ENCODE data around the gene SFSWAP.

Gene SFSWAP

DNA sequence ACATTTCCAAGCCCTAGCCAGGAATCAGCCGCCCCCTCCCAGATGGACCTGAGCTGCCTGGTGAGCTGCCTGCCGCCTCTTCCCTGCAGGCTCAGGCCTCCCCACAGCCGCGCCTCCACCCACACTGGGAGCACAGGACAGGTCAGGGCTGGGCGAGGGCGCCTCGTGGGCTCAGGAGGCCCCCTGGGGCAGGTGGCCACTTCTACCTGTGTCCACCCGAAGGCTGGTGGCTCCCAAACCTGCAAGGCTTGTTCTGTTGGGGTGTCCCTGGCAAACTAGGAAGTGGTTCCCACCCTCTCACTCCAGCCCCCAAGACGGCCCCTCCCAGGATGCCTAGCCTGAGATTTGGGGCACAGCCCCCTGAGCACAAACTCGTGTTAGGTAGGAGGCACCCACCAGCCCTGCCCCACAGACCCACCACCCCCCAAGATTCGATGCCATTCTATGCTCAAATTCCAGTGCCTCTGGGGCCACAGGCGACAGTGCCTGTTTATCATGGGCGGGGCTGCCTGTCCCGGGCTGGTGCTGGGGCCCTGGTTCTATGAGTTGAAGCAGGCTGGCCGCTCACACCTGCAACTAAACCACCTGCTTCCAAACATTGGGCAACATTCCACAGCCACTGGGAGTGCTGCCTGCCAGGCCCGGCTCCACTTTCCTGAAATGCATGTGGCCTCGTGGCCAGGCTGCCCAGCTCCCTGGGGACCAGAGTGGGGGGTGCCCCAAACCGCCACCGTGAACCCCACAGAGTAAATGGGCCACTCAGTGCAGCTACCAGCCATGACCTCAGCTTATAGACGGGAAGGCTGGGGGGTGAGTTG lies 124.1 kb downstream of the SFSWAP start:
- Histone ChIP-seq H3K4me1 (ENCODE audit: insufficient read depth, low read length) (no peaks in the 10 kb centered on the region; the same call in 1 of the 2 replicates), H3K36me3 (ENCODE audit: insufficient read depth, low read depth, low read length) (peaks cover 3% of the 10 kb centered on the region; the same call in 1 of the 2 replicates), H3K27me3 (ENCODE audit: insufficient read depth, low read length) (peaks cover 14% of the 10 kb centered on the region), H3K9ac (ENCODE audit: low read depth, low read length) (no peak overlapping the region), H3K4me3 (ENCODE audit: low read length) (no peak overlapping the region), H3K9me3 (ENCODE audit: insufficient read depth, low read depth, low read length) (no peaks in the 10 kb centered on the region), H3K27ac (ENCODE audit: low read length) (no peak overlapping the region)

- H3K27ac ChIP-seq (ENCODE audit: low read length), result no peak overlapping the region
- H3K9ac ChIP-seq (ENCODE audit: low read depth, low read length), result no peak overlapping the region
Measured at GRCh38 chr12:131835616-131836171, 124.8 kb downstream of the SFSWAP start.

DNA sequence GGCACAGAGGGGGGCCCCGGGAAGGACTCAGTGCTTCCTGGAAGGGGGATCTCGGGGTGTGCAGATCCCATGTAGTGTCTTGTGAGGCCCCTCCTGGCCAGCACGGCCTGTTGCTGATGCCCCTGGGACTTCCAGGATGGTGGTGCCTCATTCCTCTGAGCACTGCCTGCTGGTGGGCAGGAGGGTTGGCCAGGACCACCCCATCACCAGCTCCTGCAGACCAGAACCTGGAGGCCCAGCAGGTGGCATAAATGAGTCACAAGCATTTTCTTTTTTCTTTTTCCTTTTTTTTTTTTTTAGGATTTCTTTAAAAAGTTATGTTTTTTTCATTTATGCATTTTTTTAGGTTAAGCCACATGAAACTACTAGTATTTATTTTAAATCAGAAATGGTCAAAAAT lies 125.3 kb downstream of the SFSWAP start:
- H3K9ac ChIP-seq (ENCODE audit: low read depth, low read length), result no peak overlapping the region
- H3K27ac ChIP-seq (ENCODE audit: low read length), result no peak overlapping the region
- peaks cover 14% of the 10 kb centered on the region for H3K36me3 ChIP-seq (ENCODE audit: insufficient read depth, low read depth, low read length)
- no peaks in the 10 kb centered on the region for H3K9me3 ChIP-seq (ENCODE audit: insufficient read depth, low read depth, low read length)
- H3K27me3 ChIP-seq (ENCODE audit: insufficient read depth, low read length), result peaks cover 4% of the 10 kb centered on the region
- H3K4me1 ChIP-seq (ENCODE audit: insufficient read depth, low read length), result no peaks in the 10 kb centered on the region; the same call in 1 of the 2 replicates
- no peak overlapping the region for H3K4me3 ChIP-seq (ENCODE audit: low read length)

More at GRCh38 chr12:131835616-131836171, 124.8 kb downstream of the SFSWAP start:
- no peaks in the 10 kb centered on the region; the same call in 1 of the 2 replicates for H3K4me1 ChIP-seq (ENCODE audit: insufficient read depth, low read length)
- peaks cover 9% of the 10 kb centered on the region; the same call in 1 of the 2 replicates for H3K36me3 ChIP-seq (ENCODE audit: insufficient read depth, low read depth, low read length)
- no peak overlapping the region for H3K4me3 ChIP-seq (ENCODE audit: low read length)
- H3K27me3 ChIP-seq (ENCODE audit: insufficient read depth, low read length), result peaks cover 9% of the 10 kb centered on the region
- no peaks in the 10 kb centered on the region for H3K9me3 ChIP-seq (ENCODE audit: insufficient read depth, low read depth, low read length)

DNA sequence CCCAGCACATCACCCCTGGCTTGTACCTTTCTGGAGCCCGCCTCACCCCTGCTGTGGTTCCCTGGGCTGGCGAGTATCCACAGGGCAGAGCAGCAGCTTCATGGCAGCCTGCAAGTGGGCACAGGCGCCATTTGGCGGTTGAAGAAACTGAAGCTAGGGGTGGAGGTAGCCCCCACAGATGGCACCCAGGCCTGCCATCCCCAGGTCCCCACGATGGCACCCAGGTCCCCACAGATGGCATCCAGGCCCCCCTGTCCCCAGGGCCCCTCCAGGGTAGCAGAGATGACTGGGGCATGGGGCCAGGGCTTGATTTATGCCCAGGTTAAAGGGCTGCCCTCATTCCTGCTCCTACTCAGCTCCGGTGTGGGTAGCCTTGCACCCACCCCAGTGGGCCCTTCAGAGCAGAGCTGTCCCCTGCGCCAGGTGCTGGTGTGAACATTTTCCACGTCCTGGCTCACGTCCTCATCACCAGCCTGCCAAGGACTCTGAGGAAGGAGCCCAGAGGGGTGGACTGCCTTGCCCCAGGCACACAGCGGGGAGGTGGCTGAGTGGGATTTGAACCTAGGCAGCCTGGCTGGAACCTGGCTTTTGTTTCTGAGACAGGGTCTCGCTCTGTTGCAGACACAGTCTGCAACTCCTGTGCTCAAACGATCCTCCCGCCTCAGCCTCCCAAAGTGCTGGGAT lies 126.0 kb downstream of the SFSWAP start:
- Histone ChIP-seq H3K36me3 (ENCODE audit: insufficient read depth, low read depth, low read length) (peaks cover 20% of the 10 kb centered on the region), H3K9me3 (ENCODE audit: insufficient read depth, low read depth, low read length) (no peaks in the 10 kb centered on the region), H3K27ac (ENCODE audit: low read length) (no peak overlapping the region), H3K27me3 (ENCODE audit: insufficient read depth, low read length) (no peaks in the 10 kb centered on the region), H3K4me3 (ENCODE audit: low read length) (no peak overlapping the region), H3K9ac (ENCODE audit: low read depth, low read length) (no peak overlapping the region), H3K4me1 (ENCODE audit: insufficient read depth, low read length) (no peaks in the 10 kb centered on the region)

DNA sequence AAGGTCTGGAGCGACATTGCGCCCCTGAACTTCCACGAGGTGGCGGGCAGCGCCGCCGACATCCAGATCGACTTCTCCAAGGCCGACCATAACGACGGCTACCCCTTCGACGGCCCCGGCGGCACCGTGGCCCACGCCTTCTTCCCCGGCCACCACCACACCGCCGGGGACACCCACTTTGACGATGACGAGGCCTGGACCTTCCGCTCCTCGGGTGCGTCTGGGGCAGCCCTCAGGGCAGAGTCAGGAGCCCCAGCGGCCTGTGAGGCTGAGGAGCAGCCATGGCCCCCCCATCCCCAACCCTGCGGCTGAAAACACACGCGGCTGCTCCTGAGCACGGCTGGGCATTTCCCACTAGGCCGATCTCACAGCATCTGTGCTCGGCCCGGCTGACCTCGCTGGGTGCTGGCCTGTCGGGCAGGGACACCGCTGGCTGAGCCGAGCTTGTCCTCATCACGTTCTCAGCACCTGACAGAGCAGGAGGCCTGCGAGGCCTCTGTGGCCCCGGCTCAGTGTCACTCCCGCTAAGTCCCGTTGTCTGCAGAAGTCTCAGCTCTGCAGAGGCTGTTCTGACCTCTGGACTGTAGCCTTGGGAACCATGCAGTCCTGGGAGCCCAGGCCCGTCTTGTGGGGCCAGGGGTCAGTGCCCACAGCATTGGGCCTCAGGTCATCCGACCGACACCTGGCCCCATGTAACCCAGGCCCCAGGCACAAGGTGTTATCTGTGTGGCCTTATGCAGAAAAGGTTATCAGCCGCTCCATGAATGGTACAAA lies 129.9 kb downstream of the SFSWAP start:
- H3K4me3 ChIP-seq (ENCODE audit: low read length), result no peak overlapping the region
- no peaks in the 10 kb centered on the region for H3K27me3 ChIP-seq (ENCODE audit: insufficient read depth, low read length)
- no peaks in the 10 kb centered on the region for H3K9me3 ChIP-seq (ENCODE audit: insufficient read depth, low read depth, low read length)
- H3K9ac ChIP-seq (ENCODE audit: low read depth, low read length), result no peak overlapping the region
- no peaks in the 10 kb centered on the region for H3K4me1 ChIP-seq (ENCODE audit: insufficient read depth, low read length)
- H3K27ac ChIP-seq (ENCODE audit: low read length), result no peak overlapping the region
- H3K36me3 ChIP-seq (ENCODE audit: insufficient read depth, low read depth, low read length), result peaks cover 45% of the 10 kb centered on the region

DNA sequence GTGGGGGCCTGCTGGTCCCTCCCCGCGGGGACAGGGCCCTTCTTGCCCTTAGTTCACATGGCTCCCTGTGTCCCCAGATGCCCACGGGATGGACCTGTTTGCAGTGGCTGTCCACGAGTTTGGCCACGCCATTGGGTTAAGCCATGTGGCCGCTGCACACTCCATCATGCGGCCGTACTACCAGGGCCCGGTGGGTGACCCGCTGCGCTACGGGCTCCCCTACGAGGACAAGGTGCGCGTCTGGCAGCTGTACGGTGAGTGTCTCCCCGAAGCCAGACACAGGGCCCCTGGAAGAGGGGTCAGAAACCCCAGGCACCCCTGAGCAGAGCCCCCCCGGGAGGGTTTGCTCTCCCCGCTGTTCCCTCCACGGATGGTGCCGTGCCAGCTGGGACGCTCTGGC lies 130.7 kb downstream of the SFSWAP start:
- H3K27me3 ChIP-seq (ENCODE audit: insufficient read depth, low read length), result no peaks in the 10 kb centered on the region
- H3K27ac ChIP-seq (ENCODE audit: low read length), result no peak overlapping the region
- H3K36me3 ChIP-seq (ENCODE audit: insufficient read depth, low read depth, low read length), result peaks cover 45% of the 10 kb centered on the region
- no peak overlapping the region for H3K4me3 ChIP-seq (ENCODE audit: low read length)
- no peaks in the 10 kb centered on the region for H3K4me1 ChIP-seq (ENCODE audit: insufficient read depth, low read length)
- H3K9me3 ChIP-seq (ENCODE audit: insufficient read depth, low read depth, low read length), result no peaks in the 10 kb centered on the region
- H3K9ac ChIP-seq (ENCODE audit: low read depth, low read length), result no peak overlapping the region

- Histone ChIP-seq H3K27ac (ENCODE audit: low read length) (no peak overlapping the region), H3K36me3 (ENCODE audit: insufficient read depth, low read depth, low read length) (peaks cover 45% of the 10 kb centered on the region), H3K9me3 (ENCODE audit: insufficient read depth, low read depth, low read length) (no peaks in the 10 kb centered on the region), H3K4me1 (ENCODE audit: insufficient read depth, low read length) (no peaks in the 10 kb centered on the region), H3K4me3 (ENCODE audit: low read length) (no peak overlapping the region), H3K9ac (ENCODE audit: low read depth, low read length) (no peak overlapping the region), H3K27me3 (ENCODE audit: insufficient read depth, low read length) (no peaks in the 10 kb centered on the region)
Measured at GRCh38 chr12:131842169-131842568, 131.3 kb downstream of the SFSWAP start.

GRCh38 chr12:131843527-131843926 lies 132.6 kb downstream of the SFSWAP start:
- H3K4me1 ChIP-seq (ENCODE audit: insufficient read depth, low read length), result no peaks in the 10 kb centered on the region
- no peaks in the 10 kb centered on the region for H3K27me3 ChIP-seq (ENCODE audit: insufficient read depth, low read length)
- H3K36me3 ChIP-seq (ENCODE audit: insufficient read depth, low read depth, low read length), result peaks cover 45% of the 10 kb centered on the region
- H3K4me3 ChIP-seq (ENCODE audit: low read length), result no peak overlapping the region
- H3K27ac ChIP-seq (ENCODE audit: low read length), result no peak overlapping the region
- no peaks in the 10 kb centered on the region for H3K9me3 ChIP-seq (ENCODE audit: insufficient read depth, low read depth, low read length)
- H3K9ac ChIP-seq (ENCODE audit: low read depth, low read length), result no peak overlapping the region

DNA sequence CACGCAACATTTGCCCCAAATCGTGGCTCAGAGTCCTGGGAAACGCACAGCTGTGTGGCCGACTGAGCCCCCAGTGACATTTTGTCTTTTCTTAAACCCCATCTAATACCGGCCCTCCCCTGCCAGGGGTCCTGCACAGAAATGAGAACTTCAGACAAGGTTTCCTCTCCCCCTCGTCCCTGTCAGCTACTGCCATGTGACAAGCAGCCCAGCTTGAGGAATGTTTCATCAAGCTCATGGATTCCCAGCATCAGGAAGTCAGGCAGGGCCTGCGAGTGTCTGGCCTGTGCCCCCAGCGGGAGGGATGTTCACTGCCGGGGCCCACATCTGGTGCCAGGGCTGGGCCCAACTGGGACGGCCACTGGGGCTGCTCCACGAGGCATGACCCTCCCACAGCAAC lies 133.2 kb downstream of the SFSWAP start:
- Histone ChIP-seq H3K9me3 (ENCODE audit: insufficient read depth, low read depth, low read length) (no peaks in the 10 kb centered on the region), H3K9ac (ENCODE audit: low read depth, low read length) (no peak overlapping the region), H3K27me3 (ENCODE audit: insufficient read depth, low read length) (no peaks in the 10 kb centered on the region), H3K36me3 (ENCODE audit: insufficient read depth, low read depth, low read length) (peaks cover 45% of the 10 kb centered on the region), H3K4me1 (ENCODE audit: insufficient read depth, low read length) (no peaks in the 10 kb centered on the region), H3K27ac (ENCODE audit: low read length) (no peak overlapping the region), H3K4me3 (ENCODE audit: low read length) (no peak overlapping the region)

DNA sequence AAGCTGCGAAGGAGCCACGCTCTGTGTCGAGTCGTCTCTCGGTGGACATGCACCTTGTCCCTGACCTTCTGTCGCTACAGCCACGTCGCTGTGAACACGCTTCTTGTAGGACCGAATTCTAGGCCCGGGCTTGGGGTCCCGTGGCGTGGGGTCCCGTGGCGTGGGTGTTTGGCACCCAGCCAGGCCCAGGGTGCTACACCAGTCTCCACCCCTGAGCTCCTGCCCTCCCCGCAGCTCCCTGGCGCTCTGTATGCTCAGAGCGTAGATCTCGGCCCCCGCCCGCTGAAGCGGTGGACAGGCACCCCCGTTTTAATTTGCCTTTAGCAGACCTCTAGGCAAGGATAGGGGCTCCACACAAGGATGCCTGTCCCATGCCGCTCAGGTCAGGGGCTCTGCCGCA lies 133.8 kb downstream of the SFSWAP start:
- Histone ChIP-seq H3K4me1 (ENCODE audit: insufficient read depth, low read length) (no peaks in the 10 kb centered on the region), H3K27ac (ENCODE audit: low read length) (no peak overlapping the region), H3K9me3 (ENCODE audit: insufficient read depth, low read depth, low read length) (no peaks in the 10 kb centered on the region), H3K4me3 (ENCODE audit: low read length) (no peak overlapping the region), H3K9ac (ENCODE audit: low read depth, low read length) (no peak overlapping the region), H3K27me3 (ENCODE audit: insufficient read depth, low read length) (no peaks in the 10 kb centered on the region), H3K36me3 (ENCODE audit: insufficient read depth, low read depth, low read length) (peaks cover 45% of the 10 kb centered on the region)

DNA sequence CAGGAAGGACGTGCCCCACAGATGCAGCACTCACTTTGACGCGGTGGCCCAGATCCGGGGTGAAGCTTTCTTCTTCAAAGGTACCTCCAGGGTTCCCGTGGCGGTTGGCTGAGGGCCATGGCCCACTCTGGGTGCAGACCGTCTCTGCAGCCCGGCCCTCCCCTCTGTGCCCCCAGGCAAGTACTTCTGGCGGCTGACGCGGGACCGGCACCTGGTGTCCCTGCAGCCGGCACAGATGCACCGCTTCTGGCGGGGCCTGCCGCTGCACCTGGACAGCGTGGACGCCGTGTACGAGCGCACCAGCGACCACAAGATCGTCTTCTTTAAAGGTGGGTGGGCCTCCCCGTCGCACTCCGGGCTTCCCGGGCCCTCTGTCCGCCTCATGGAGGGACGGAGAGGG lies 134.2 kb downstream of the SFSWAP start:
- Histone ChIP-seq H3K9ac (ENCODE audit: low read depth, low read length) (no peak overlapping the region), H3K27ac (ENCODE audit: low read length) (no peak overlapping the region), H3K27me3 (ENCODE audit: insufficient read depth, low read length) (no peaks in the 10 kb centered on the region), H3K36me3 (ENCODE audit: insufficient read depth, low read depth, low read length) (peaks cover 41% of the 10 kb centered on the region), H3K9me3 (ENCODE audit: insufficient read depth, low read depth, low read length) (no peaks in the 10 kb centered on the region), H3K4me1 (ENCODE audit: insufficient read depth, low read length) (no peaks in the 10 kb centered on the region), H3K4me3 (ENCODE audit: low read length) (no peak overlapping the region)

All from iPS-20b (cell line).